Large intestine (tissue), 3 donors: ENCODE results near the gene ZG16. TPM values are rescaled to one million over a fixed set of nuclear protein-coding genes. Genes with fewer than 3 reads are reported as not detected.
A peak's percentile ranks its signal among the peaks of the same experiment; 100 is the strongest.

Experiments
- DNase-seq, 2 donors: peaks; one replicate each; pipeline versions ENCODE4 v3.0.0 to v3.0.0-alpha.2; 2013
- H3K27ac ChIP-seq: one replicate; pipeline ENCODE4 v1.5.1; 2013; ENCODE audit warnings: low read length
- H3K27me3 ChIP-seq: 2 replicates; pipeline ENCODE4 v1.6.1; 2013; ENCODE audit warnings: low read length; ENCODE audit not compliant: control insufficient read depth, insufficient read depth
- H3K36me3 ChIP-seq: 2 replicates; pipeline ENCODE4 v1.6.1; 2013; ENCODE audit warnings: low read length; ENCODE audit not compliant: control insufficient read depth, insufficient read depth
- H3K4me1 ChIP-seq: one replicate; pipeline ENCODE4 v1.6.1; 2013; ENCODE audit warnings: low read length; ENCODE audit not compliant: control insufficient read depth, insufficient read depth
- H3K4me3 ChIP-seq: one replicate; pipeline ENCODE4 v1.5.1; 2013; ENCODE audit warnings: low read length
- H3K9me3 ChIP-seq: one replicate; pipeline ENCODE4 v1.6.1; 2013; ENCODE audit warnings: mild to moderate bottlenecking, low read depth, low read length, moderate library complexity; ENCODE audit not compliant: control insufficient read depth
- WGBS: methylation state at CpG from one replicate; pipeline ENCODE4 v1.1.5; 2013; ENCODE audit warnings: low lambda C conversion rate; ENCODE audit not compliant: insufficient coverage; 5-methylcytosine and 5-hydroxymethylcytosine counted together
- polyA plus RNA-seq: library from polyadenylated mRNA; unstranded; fragments of 120-200 nt; gene quantifications from one replicate; pipeline ENCODE4 v1.2.1, GENCODE V29; 2013

Gene ZG16
- polyA plus RNA-seq, 1 donor, result 2.2 TPM

DNA sequence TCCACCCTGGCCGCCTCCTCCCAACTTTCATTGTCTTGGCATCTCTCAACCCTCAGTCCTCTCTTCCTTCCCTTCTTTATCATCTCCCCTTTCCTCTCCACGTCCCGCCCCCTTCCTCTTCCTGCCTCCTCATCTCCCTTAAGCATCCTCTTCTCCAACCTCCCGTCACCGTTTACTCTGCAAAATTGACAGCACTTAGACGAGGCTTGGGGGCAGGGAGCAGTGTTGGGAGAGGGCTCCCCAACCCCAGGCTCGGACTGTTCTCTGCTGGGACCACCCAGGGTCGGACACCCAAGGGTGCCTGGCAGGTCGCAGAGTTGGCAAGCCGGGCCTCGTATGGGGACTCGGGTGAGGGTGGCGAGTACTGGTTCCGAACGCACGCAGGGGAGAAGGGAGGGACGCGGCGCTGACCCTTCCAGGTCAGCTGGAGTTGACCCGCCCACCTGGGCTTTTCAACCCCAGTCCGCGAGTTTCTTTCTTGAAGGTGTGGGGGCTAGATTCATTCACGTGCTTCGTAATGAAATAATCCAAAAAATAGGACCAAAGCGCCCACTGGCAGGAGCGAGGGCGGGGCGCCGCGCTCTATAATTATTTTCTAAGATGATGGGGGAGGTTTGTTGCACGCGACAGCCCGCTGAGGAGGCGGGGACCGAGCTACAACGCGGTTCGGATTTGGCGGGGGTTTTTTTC is 37.1 kb downstream of the ZG16 start:
- Histone ChIP-seq H3K36me3 (peaks cover 23% of the 10 kb centered on the region), H3K9me3 (no peaks in the 10 kb centered on the region), H3K4me3 (peak overlapping the region; percentile 83), H3K27me3 (peaks cover 14% of the 10 kb centered on the region), H3K4me1 (peaks cover 44% of the 10 kb centered on the region), H3K27ac (peak overlapping the region; percentile 91)
- peak in 1 of 2 donors; percentile 17 for DNase-seq
- WGBS, result 41% methylated on average over 4 of the region's 39 CpGs

DNA sequence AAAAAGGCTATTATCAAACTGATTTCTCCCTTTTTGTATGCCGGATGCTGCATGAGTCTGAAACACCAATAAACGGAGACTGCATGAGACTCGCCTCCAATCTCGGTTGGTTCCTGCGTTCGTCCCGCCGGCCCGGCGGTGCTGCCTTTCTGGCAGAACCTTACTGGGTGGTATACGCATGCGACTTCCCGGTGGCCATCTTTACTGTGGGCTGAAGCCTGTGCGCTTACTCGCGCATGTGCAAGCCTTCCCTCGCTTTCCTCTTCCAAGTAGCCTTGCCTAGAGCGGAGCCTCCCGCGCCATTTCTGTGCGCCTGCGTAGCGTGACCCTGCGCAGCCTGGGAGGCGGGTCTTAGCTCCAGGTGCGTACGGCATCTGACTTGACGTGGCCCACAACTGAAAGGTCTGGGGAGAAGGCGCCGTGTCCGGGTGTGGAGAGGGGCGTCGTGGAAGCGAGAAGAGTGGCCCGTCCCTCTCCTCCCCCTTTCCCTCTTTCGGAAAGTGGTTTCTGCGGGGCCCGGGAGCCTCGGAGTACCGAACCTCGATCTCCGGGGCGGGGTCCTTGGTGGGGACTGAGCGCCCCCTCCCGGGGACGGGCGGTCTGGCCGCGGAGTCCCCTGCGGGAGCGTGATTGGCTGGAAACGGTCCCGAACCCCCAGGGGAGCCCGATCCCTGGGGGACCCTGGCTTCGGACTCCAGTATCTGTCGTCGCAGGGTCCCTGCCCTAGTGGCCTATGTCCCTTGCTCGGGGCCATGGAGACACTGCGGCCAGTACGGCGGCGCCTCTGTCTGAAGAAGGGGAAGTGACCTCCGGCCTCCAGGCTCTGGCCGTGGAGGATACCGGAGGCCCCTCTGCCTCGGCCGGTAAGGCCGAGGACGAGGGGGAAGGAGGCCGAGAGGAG is 38.0 kb downstream of the ZG16 start, which contains the start of gene PAGR1:
TSS of gene PAGR1 (plus strand) at position 360 of the 901 bp plus-strand sequence. CDS start at position 734, 374 bp downstream.
- H3K27me3 ChIP-seq, result peaks cover 14% of the 10 kb centered on the region
- WGBS, result no CpG with 5 or more reads among the region's 70 CpGs
- peaks cover 19% of the 10 kb centered on the region for H3K36me3 ChIP-seq
- peaks cover 36% of the 10 kb centered on the region for H3K4me1 ChIP-seq
- H3K27ac ChIP-seq, result peak within 1 kb of the TSS; percentile 91
- peak within 1 kb of the TSS; percentile 83 for H3K4me3 ChIP-seq
- H3K9me3 ChIP-seq, result no peaks in the 10 kb centered on the region
- DNase-seq, result peak; percentile 99 to 100

DNA sequence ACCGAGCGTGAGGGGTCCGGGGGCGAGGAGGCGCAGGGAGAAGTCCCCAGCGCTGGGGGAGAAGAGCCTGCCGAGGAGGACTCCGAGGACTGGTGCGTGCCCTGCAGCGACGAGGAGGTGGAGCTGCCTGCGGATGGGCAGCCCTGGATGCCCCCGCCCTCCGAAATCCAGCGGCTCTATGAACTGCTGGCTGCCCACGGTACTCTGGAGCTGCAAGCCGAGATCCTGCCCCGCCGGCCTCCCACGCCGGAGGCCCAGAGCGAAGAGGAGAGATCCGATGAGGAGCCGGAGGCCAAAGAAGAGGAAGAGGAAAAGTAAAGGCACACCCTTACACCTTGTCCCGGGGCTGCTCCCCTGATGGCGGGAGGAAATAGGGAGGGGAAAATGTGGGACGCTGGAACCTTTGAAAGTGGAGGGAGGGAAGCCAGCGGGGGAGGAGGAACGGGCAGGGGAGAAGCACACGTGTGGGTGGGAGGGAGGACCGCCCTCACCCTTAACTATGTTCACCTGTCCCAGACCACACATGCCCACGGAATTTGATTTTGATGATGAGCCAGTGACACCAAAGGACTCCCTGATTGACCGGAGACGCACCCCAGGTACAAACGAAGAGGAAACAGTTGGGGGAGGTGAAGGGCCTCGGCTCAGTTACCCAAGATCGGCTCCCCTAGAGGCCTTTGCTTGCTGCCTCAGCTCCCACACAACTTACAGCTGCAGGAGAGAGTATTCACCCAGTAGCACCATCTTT is 38.8 kb downstream of the ZG16 start:
- H3K36me3 ChIP-seq, result peaks cover 19% of the 10 kb centered on the region
- peak in 1 of 2 donors; percentile 75 for DNase-seq

DNA sequence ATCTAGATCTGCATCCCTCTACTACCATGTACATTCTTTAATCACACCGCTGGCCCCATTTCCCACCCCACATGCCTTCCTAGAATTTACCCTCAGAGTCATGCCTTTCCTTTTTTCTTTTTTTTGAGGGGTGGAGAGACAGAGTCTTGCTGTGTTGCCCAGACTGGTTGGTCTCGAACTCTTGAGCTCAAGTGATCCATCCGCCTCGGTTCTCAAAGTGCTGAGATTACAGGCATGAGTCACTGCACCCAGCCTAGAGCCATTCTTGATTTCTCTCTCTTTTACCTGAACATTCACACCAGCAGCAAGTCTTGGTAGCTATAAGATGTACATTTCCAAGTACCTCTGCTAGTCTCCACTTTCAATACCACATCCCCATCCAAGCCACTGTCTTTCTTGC is 40.0 kb downstream of the ZG16 start:
- Histone ChIP-seq H3K36me3 (peaks cover 19% of the 10 kb centered on the region), H3K4me1 (peaks cover 40% of the 10 kb centered on the region), H3K27me3 (peaks cover 4% of the 10 kb centered on the region), H3K27ac (no peak overlapping the region), H3K9me3 (no peaks in the 10 kb centered on the region), H3K4me3 (no peak overlapping the region)
- no peak for DNase-seq
- 100% methylated on average over 1 of the region's 4 CpGs for WGBS

More for the DNA sequence above, 38.8 kb downstream of the ZG16 start:
- peak overlapping the region; percentile 83 for H3K4me3 ChIP-seq
- no CpG with 5 or more reads among the region's 37 CpGs for WGBS
- peaks cover 14% of the 10 kb centered on the region for H3K27me3 ChIP-seq
- H3K4me1 ChIP-seq, result peaks cover 38% of the 10 kb centered on the region
- peak overlapping the region; percentile 91 for H3K27ac ChIP-seq
- no peaks in the 10 kb centered on the region for H3K9me3 ChIP-seq

DNA sequence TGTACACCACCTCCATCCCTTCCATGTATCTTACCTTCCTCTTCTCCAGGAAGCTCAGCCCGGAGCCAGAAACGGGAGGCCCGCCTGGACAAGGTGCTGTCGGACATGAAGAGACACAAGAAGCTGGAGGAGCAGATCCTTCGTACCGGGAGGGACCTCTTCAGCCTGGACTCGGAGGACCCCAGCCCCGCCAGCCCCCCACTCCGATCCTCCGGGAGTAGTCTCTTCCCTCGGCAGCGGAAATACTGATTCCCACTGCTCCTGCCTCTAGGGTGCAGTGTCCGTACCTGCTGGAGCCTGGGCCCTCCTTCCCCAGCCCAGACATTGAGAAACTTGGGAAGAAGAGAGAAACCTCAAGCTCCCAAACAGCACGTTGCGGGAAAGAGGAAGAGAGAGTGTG is 41.5 kb downstream of the ZG16 start:
- peak in 1 of 2 donors; percentile 40 for DNase-seq
- no CpG with 5 or more reads among the region's 15 CpGs for WGBS
- H3K9me3 ChIP-seq, result no peaks in the 10 kb centered on the region
- peaks cover 19% of the 10 kb centered on the region for H3K36me3 ChIP-seq
- H3K4me3 ChIP-seq, result peak overlapping the region; percentile 65
- H3K4me1 ChIP-seq, result peaks cover 54% of the 10 kb centered on the region
- peak overlapping the region; percentile 94 for H3K27ac ChIP-seq
- H3K27me3 ChIP-seq, result no peaks in the 10 kb centered on the region

DNA sequence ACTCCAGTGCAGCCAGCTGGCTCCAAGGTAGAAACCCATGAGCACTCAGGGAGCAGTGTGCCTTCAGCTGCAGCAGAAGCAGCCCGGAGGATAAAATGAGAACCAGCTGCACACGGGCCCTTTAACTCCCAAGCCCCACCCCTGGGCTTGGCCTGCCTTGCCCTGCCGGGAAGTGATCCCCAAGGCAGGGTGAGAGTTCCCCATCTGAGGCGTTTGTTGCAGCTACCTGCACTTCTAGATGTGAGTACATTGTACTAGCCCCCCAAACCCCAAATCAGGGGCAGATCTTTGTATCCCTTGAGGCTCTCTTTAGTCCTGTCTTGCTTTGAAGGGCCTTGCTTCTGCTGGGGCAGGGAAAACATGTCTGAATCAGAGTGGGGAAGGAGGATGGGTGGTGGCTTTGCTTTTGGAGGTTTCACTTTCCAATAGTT is 42.2 kb downstream of the ZG16 start, which contains the start of gene MVP:
TSS of gene MVP (plus strand) at position 192 of the 431 bp plus-strand sequence. CDS start 10,088 bp downstream, outside the sequence.
- no CpG with 5 or more reads among the region's 4 CpGs for WGBS

DNA sequence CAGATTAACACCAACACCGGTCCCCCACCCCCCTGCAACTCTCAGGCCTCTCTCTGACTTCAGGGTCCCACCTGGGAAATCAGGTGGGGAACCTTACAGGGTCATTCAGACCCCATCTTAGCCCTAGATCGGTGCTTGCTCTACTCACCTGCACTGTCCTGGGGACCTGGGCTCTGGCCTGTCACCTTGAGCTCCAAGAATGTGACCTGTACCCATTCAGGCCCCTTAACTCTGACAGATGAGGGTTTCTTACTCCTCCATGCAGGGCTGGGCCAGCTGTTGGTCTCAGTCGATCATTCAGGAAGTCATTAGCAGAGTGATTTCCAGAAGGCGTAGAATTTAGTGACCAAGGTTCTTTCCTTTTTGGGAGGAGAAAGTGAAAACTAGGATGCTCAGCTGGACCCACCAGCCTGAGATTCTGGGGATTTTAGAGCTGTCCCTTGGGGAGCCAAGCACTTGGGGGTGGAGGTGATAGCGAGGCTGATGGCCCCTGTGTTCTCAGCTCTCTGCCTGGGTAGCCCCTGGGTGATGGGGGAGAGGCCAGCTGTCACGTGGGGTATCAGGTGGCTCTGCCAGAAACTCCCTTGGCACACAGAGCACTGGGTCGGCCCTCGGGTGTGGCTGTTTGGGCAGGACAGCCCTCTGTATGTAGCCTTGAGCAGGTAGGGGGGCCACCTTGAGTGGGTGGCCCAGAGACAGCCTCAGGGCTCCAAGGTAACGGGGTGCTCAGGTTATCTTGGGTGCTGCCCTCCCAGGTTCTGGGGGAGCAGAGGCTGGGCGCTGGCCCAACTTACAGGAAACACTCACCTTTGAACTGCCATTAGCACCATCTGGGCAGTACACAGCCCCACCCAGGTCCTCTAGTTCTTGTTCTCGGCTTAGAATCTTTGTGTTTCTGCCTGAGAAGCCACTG is 42.9 kb downstream of the ZG16 start:
- peak overlapping the region; percentile 94 for H3K27ac ChIP-seq
- H3K4me3 ChIP-seq, result peak overlapping the region; percentile 65
- no CpG with 5 or more reads among the region's 11 CpGs for WGBS
- peaks cover 64% of the 10 kb centered on the region for H3K4me1 ChIP-seq
- no peaks in the 10 kb centered on the region for H3K9me3 ChIP-seq
- peak in 1 of 2 donors; percentile 69 for DNase-seq
- peaks cover 19% of the 10 kb centered on the region for H3K36me3 ChIP-seq
- no peaks in the 10 kb centered on the region for H3K27me3 ChIP-seq

More for the DNA sequence above, 42.2 kb downstream of the ZG16 start, which contains the start of gene MVP:
- Histone ChIP-seq H3K9me3 (no peaks in the 10 kb centered on the region), H3K4me3 (peak within 1 kb of the TSS; percentile 65), H3K27me3 (no peaks in the 10 kb centered on the region), H3K4me1 (peaks cover 58% of the 10 kb centered on the region), H3K27ac (peak within 1 kb of the TSS; percentile 94), H3K36me3 (peaks cover 19% of the 10 kb centered on the region)
- peak in 1 of 2 donors; percentile 79 for DNase-seq

DNA sequence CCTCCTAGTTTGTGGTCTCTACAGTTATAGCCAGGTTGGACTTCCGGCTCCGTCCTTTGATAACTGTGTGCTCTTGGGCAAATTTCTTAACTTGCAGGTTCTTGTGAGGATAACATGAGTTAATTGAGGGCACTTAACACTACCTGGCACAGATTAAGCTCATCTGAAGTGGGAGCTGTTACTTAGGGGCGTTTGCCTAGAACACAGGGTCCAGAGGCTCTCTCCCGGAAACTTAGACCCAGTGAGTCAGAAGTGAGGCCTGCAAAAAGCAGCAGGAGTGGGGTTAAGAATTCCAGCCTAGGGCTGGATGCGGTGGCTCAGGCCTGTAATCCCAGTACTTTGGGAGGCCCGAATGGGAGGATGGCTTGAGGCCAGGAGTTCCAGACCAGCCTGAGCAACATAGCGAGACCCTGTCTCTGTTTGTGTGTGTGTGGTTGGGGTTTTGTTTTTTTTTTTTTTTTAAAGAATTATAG is 43.6 kb downstream of the ZG16 start:
- Histone ChIP-seq H3K27ac (peak overlapping the region; percentile 94), H3K4me1 (peaks cover 68% of the 10 kb centered on the region), H3K4me3 (peak overlapping the region; percentile 65), H3K9me3 (no peaks in the 10 kb centered on the region), H3K27me3 (no peaks in the 10 kb centered on the region), H3K36me3 (peaks cover 19% of the 10 kb centered on the region)
- no CpG with 5 or more reads among the region's 7 CpGs for WGBS
- peak; percentile 72 to 82 for DNase-seq

DNA sequence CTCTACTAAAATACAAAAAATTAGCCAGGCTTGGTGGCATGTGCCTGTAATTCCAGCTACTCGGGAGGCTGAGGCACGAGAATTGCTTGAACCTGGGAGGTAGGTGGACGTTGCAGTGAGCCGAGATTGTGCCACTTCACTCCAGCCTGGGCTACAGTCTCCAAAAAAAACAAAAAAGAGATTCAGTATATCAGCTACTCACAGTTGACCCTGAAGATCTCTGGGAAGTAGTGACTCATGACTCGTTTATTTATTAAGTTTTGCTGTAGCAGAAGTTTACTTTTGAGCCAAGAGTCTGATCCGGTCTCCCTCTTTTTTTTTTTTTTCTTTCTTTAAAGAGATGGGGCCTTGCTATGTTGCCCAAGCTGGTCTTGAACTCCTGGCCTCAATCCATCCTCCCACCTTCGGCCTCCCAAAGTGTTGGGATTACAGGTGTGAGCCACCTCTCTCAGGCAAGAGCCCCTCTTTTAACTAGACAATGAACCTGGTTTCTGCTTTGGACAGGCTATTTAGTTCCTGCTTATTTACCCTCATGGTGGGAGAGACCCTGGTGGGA is 46.6 kb downstream of the ZG16 start:
- peaks cover 77% of the 10 kb centered on the region for H3K4me1 ChIP-seq
- 8% methylated on average over 2 of the region's 7 CpGs for WGBS
- peak in 1 of 2 donors; percentile 60 for DNase-seq
- H3K9me3 ChIP-seq, result no peaks in the 10 kb centered on the region
- no peaks in the 10 kb centered on the region for H3K27me3 ChIP-seq
- H3K36me3 ChIP-seq, result peaks cover 1% of the 10 kb centered on the region
- peak overlapping the region; percentile 72 for H3K27ac ChIP-seq
- H3K4me3 ChIP-seq, result no peak overlapping the region
